NB4 (cell line): ENCODE measurements around the gene KIRREL3.

Source experiments
- DNase-seq: peaks from one replicate; pipeline ENCODE4 v3.0.0; 2010; ENCODE audit warnings: low read depth
- H3K4me3 ChIP-seq: one replicate; pipeline ENCODE4 v1.5.1; 2011; ENCODE audit warnings: mild to moderate bottlenecking, low read depth, low read length, moderate library complexity
- MAX ChIP-seq: IDR thresholded peaks from 2 replicates; pipeline ENCODE4 v1.6.1; 2011; ENCODE audit warnings: low read depth, low read length
- MYC ChIP-seq: IDR thresholded peaks from 2 replicates; pipeline ENCODE4 v1.6.1; 2011; ENCODE audit warnings: low read depth, low read length
- POLR2A ChIP-seq: IDR thresholded peaks from 2 replicates; pipeline ENCODE4 v1.6.1; 2011; ENCODE audit warnings: mild to moderate bottlenecking; ENCODE audit not compliant: insufficient read length; ENCODE audit errors: extremely low read depth
- TF ChIP-seq, protein P1 (sequence below): IDR thresholded peaks from one replicate; pipeline ENCODE4 v1.5.1; 2012; ENCODE audit warnings: low read depth, low read length

Gene KIRREL3

DNA sequence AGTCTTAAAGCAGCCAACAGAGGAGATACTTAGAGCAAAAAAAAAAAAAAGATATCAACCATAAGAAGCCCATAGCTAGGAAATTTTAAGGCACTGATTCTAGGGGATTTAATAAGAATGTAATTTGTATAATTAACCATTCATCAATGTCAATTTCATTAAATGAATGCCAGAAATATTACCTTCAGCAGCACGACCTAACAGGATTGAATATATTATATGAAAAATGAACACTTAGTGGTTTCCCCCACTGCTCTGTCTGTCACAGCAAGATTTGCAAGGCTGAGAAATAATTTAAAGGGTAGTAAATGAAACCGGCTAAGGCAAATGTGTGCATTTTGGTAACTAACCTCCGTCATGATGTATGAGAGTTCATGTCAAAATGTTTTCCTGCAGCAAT is 319.9 kb downstream of the KIRREL3 start:
- TF ChIP-seq, protein P1, sequence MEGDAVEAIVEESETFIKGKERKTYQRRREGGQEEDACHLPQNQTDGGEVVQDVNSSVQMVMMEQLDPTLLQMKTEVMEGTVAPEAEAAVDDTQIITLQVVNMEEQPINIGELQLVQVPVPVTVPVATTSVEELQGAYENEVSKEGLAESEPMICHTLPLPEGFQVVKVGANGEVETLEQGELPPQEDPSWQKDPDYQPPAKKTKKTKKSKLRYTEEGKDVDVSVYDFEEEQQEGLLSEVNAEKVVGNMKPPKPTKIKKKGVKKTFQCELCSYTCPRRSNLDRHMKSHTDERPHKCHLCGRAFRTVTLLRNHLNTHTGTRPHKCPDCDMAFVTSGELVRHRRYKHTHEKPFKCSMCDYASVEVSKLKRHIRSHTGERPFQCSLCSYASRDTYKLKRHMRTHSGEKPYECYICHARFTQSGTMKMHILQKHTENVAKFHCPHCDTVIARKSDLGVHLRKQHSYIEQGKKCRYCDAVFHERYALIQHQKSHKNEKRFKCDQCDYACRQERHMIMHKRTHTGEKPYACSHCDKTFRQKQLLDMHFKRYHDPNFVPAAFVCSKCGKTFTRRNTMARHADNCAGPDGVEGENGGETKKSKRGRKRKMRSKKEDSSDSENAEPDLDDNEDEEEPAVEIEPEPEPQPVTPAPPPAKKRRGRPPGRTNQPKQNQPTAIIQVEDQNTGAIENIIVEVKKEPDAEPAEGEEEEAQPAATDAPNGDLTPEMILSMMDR: no peak
- TF ChIP-seq MAX (no peak), POLR2A (no peak)
- H3K4me3 ChIP-seq: no peak overlapping the region
- no peak for DNase-seq

DNA sequence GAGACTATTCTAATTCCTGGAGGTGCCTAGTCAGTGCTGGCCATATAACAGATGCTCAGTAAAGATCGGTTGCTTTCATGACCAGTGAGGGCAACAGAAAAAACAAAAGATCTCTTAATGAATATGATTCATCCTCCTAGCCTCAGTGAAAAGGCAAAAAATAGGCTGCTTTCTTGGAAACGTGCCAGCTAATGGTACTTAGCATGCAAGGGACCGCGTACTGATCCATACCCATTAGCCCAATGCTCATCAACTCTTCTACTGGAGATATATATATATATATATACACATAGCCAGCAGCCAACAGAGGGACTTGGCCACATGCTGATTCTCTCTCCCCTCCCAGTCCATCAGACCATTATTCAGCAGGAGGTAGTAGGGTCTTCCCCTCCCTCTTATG is 320.4 kb downstream of the KIRREL3 start:
- TF ChIP-seq, protein P1: no peak
- no peak for TF ChIP-seq MYC
- TF ChIP-seq POLR2A: no peak
- TF ChIP-seq MAX: no peak
- H3K4me3 ChIP-seq: no peak overlapping the region
- DNase-seq: no peak

DNA sequence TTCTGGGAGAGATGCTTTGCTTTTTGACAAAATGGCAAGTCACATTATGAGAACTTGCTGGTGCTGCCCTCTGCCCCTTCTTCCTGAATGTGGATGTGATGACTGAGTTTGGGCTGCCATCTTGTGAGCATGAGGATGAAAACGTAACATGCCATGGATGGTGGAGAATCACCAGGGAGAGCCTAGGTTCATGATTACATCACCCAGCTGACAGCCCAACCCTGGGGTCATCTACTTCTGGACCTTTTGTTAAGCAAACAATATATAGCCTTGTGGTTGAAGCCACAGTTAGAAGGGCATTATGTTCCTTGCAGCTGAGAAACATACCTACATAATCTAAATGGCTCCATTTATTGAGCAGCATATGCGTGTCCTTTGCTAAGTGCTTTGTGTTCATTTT is 321.5 kb downstream of the KIRREL3 start:
- no peak for TF ChIP-seq MYC
- no peak for TF ChIP-seq MAX
- TF ChIP-seq POLR2A: no peak
- TF ChIP-seq, protein P1: no peak
- peak; percentile 10 for DNase-seq
- H3K4me3 ChIP-seq: no peak overlapping the region

- DNase-seq: no peak
- TF ChIP-seq MYC: no peak
- no peak for TF ChIP-seq MAX
- TF ChIP-seq, protein P1: no peak
- no peak for TF ChIP-seq POLR2A
- H3K4me3 ChIP-seq: no peak overlapping the region
These were observed 324.0 kb downstream of the KIRREL3 start for GRCh38 chr11:126676536-126676935.

- TF ChIP-seq MYC: no peak
- TF ChIP-seq MAX: no peak
- TF ChIP-seq, protein P1: no peak
These were observed 327.3 kb downstream of the KIRREL3 start for GRCh38 chr11:126673319-126673718.

DNA sequence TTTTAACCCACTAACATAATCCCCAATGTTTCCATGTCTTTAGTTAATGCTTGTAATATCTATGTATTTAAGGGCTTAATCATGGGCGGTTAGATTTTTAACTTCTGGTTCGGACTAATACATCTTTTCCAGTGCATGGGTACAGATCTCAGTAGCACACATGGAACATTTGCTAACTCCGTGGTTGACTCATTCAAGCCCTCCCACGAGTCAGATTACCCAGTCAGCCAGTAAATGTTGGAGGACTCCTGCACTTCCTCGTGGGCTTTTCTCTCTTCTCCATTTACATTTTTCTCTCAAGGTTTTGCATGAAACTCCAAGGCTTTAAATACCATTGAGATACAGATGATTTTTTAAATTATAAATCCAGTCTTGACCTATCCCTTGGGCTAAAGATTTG is 331.2 kb downstream of the KIRREL3 start:
- DNase-seq: peak; percentile 40
- no peak for TF ChIP-seq POLR2A
- no peak for TF ChIP-seq MAX
- TF ChIP-seq, protein P1: no peak
- TF ChIP-seq MYC: no peak
- no peak overlapping the region for H3K4me3 ChIP-seq

More at GRCh38 chr11:126673319-126673718, 327.3 kb downstream of the KIRREL3 start:
- no peak for DNase-seq
- H3K4me3 ChIP-seq: no peak overlapping the region
